ENCODE data around the gene LOXL3.

The LOXL3 gene

DNA sequence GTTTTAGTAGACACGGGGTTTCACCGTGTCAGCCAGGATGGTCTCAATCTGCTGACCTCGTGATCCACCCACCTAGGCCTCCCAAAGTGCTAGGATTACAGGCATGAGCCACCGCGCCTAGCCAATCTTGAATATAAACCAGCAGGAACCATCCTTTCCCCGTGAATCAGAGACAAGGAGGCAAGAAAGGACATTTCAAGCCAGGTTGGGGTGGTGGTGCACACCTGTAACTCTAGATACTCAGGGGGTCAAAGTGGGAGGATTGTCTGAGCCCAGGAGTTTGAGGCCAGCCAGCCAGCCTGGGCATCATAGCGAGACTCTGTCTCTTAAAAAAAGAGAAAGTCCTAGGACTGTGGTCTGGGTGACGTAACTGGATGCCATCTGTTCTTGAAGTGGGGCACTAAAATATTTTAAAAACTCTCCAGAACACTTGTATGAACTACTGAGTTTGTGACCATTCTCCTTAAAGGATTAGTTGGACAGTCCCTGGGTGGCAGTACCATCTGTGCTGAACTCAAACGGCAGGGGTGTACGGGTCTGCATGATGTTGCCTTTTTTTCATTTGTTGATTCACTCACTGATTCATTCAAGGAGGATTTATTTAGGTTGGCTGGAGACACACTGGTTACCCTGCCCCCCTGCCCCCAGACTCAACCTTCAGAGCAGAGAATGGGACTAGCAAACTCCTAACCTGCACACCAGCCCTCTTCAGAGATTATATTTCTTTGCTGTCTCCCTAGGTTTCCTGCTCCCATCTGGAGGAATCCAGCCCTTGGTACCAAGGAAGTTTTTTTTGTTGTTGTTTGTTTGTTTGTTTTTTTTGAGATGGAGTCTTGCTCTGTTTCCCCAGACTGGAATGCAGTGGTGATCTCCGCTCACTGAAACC lies 42.4 kb downstream of the LOXL3 start:
- no peak overlapping the region for H3K27ac ChIP-seq
- TF ChIP-seq, protein P1, sequence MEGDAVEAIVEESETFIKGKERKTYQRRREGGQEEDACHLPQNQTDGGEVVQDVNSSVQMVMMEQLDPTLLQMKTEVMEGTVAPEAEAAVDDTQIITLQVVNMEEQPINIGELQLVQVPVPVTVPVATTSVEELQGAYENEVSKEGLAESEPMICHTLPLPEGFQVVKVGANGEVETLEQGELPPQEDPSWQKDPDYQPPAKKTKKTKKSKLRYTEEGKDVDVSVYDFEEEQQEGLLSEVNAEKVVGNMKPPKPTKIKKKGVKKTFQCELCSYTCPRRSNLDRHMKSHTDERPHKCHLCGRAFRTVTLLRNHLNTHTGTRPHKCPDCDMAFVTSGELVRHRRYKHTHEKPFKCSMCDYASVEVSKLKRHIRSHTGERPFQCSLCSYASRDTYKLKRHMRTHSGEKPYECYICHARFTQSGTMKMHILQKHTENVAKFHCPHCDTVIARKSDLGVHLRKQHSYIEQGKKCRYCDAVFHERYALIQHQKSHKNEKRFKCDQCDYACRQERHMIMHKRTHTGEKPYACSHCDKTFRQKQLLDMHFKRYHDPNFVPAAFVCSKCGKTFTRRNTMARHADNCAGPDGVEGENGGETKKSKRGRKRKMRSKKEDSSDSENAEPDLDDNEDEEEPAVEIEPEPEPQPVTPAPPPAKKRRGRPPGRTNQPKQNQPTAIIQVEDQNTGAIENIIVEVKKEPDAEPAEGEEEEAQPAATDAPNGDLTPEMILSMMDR (conservative IDR thresholded peaks at IDR 0.05; ENCODE audit: low read depth), result no peak
- POLR2A ChIA-PET (ENCODE audit: low non-redundant PET), result no interaction called here
- CTCF ChIA-PET, result no interaction called here
- no peak for DNase-seq (ENCODE audit: low spot score)

DNA sequence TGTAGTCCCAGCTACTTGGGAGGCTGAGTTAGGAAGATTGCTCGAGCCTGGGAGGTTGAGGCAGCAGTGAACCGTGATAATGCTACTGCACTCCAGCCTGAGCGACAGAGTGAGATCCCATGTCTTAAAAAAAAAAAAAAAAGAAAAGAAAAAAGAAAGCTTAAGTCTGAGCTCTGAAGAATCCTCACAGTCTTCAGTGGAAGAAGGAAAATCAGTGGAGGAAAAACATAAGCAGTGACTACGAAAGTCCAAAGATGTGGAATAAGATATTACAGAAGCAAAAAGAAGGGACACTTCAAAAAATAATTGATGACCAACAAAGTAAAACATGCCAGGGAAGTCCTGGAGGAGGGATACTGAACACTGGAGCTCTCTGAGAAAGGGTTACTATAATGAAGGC lies 43.5 kb downstream of the LOXL3 start:
- no peak for DNase-seq (ENCODE audit: low spot score)
- ChIA-PET CTCF (no interaction called here), POLR2A (ENCODE audit: low non-redundant PET) (interaction anchor here (1.1 kb wide), 1 partner anchor 20 kb away, joined by 12 read pairs; no protein-coding TSS in a partner anchor)
- TF ChIP-seq, protein P1 (conservative IDR thresholded peaks at IDR 0.05; ENCODE audit: low read depth), result no peak
- no peak overlapping the region for H3K27ac ChIP-seq

DNA sequence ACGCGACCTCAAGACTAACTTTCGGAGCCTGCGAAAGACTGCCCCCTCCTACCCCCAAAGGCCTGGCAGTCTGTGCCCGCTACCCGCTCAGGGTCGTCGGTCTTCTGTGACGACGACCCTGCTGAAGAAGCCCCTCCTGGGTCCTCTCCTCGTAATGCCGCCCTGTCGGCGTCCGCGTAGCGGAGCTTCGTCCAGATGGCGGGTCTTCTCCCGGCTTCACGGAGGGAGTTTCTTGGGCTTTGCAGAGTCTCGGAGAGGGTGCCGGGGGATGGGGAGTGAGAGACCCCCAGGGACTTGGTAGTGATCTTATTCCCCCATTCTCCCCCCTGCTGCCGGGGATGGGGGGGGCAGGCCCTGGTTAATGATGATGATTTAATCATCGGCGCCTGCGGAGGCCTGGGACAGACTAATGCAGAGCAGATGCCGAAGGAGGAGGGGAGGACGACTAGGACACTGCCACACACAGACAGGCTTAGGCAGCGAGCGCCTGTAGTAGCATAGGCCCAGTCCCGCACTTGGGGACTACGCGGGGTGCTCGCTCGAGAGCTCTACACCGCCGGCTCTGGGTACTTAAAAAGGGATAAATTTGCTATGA lies 45.7 kb downstream of the LOXL3 start:
- TF ChIP-seq, protein P1 (conservative IDR thresholded peaks at IDR 0.05; ENCODE audit: low read depth), result no peak
- H3K27ac ChIP-seq, result peak overlapping the region; percentile 96
- ChIA-PET CTCF (interaction anchor here (0.7 to 1.7 kb wide), 6 partner anchors 11 to 42 kb away, joined by 3 to 7 read pairs (median 4); partner anchors contain the start of genes CCDC142 and TTC31), POLR2A (ENCODE audit: low non-redundant PET) (no interaction called here)
- no peak for DNase-seq (ENCODE audit: low spot score)

DNA sequence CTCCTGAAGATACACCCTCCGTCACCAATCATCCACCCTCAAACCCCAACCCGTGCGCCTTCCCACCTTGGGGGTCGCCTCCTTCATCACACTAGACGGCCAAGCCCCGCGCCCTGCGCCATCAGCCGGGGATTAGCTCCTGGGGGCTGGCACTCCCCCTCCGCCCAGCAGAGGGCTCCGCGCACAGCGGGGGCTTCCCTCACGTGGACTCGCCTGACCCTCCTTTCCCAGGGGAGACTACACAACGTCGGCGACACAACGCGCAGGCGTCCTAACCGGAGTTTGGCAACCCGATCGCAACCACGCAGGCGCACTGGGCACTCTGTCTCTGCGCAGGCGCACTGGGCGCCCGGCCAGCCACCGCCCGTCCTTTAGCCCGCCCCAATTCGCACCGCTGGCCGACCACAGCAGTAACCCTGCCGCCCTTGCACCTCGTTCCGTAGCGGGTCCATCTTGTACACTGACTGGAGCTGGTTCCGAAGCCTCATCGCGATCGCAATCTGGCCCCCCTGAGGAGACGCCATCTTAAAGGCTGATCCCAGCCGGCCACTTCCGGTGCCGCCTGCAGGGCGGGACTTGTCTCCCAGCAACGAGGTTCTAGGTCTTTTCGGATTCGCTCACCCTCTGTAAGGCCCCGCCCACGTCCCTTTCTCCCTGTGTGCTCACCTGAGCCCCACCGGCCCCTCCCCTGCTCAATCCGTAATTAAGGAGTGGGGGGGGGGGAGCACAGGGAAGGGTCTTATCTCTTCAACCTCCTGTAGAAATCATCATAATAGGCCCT lies 46.4 kb downstream of the LOXL3 start, which contains the start of gene PCGF1:
TSS of gene PCGF1 (minus strand) at position 551 of the 781 bp plus-strand sequence. CDS start at position 524, 27 bp downstream.
- POLR2A ChIA-PET (ENCODE audit: low non-redundant PET), result interaction anchor here (1.0 kb wide), 1 partner anchor 9 kb away, joined by 3 read pairs; no protein-coding TSS in a partner anchor
- peak within 1 kb of the TSS; percentile 96 for H3K27ac ChIP-seq
- peak; percentile 96 for DNase-seq (ENCODE audit: low spot score)
- CTCF ChIA-PET, result interaction anchor here (0.6 to 1.7 kb wide), 10 partner anchors 11 to 248 kb away, joined by 3 to 7 read pairs (median 4); partner anchors contain the start of genes CCDC142, DQX1, MRPL53 and TTC31
- TF ChIP-seq, protein P1 (conservative IDR thresholded peaks at IDR 0.05; ENCODE audit: low read depth), result peak; percentile 55; the same call in 1 of the 2 replicates

DNA sequence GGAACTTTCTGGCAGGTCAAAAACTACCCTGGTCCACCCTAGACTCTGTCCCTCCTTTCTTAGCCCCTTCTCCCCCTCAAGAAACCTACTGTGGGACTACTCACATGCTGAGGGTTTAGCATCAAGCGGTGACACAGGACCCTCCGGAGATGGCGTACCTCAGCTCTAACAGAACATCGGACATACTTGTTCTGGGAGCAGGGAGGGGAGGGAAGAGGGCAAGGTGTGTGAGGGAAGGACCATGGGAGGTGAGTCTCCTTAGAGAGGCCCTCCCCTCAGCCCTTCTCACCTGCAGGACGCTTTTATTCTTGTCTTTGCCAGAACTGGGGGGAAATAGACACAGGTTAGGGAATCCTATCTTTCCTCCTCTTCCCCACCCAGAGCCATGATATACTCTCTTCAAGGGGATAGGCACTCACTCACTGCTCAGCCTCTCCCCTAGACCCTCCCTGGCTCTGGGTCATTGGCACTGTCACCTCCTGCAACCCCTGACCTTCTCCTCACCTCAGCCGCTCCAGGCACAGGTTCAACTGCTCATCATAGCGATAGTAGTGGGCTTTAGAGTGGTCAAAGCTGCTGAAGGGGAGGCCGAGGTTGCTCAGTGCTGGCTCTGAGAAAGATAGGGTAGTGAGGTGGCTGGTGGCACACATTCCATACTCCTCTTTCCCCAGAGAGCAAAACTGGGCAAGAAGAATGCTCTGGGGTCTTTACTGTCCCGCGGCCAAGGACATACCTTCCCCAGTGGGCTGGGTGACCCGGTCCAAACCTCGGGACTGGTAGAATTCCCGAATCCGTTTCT lies 48.1 kb downstream of the LOXL3 start:
- DNase-seq (ENCODE audit: low spot score), result no peak
- POLR2A ChIA-PET (ENCODE audit: low non-redundant PET), result no interaction called here
- CTCF ChIA-PET, result interaction anchor here (1.3 kb wide), 1 partner anchor 20 kb away, joined by 5 read pairs; the partner anchor contains the start of gene DQX1
- peak overlapping the region; percentile 96 for H3K27ac ChIP-seq
- TF ChIP-seq, protein P1 (conservative IDR thresholded peaks at IDR 0.05; ENCODE audit: low read depth), result no peak
